ENCODE measurements around the gene ALDH1A2. TPM values are rescaled to one million over a fixed set of nuclear protein-coding genes. Genes with fewer than 3 reads are reported as not detected.

The ALDH1A2 gene
- 10 to 100 TPM in 2 of 4 donors, 1 to 10 TPM in 2; 7.5 to 16.5 (median 11.5) TPM for total RNA-seq

DNA sequence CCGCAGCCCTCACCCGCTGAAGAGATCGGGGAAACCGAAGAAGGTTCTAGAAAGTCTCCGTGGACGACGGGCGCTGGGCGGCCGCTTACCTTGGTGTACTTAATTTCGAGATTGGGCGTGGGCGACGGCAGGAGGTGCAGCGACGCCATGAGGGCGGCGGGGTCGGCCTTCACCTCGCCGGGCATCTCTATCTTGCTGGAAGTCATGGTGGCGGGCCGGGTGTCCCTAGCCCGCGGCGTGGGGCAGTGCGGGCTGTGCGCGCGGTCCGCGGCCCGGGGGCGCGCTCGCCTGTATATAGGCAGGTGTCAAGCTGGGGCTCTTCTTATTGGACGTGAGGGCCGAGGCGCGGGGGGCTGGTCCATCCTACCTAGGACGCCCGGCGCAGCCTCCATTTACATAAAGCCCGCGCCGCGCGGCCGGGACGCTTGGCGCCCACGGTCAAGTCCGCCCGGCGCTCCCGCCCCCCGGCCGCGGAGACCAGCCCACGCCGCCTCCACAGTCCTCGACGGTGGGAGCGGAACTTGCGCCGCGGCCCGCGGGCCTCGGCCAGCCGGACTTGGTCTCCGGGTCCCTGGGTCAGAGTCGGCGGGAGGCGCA lies at the start of gene ALDH1A2:
TSS of gene ALDH1A2 (minus strand) at position 267 of the 597 bp plus-strand sequence. CDS start at position 206, 61 bp downstream.
- TF ChIP-seq, protein P1, sequence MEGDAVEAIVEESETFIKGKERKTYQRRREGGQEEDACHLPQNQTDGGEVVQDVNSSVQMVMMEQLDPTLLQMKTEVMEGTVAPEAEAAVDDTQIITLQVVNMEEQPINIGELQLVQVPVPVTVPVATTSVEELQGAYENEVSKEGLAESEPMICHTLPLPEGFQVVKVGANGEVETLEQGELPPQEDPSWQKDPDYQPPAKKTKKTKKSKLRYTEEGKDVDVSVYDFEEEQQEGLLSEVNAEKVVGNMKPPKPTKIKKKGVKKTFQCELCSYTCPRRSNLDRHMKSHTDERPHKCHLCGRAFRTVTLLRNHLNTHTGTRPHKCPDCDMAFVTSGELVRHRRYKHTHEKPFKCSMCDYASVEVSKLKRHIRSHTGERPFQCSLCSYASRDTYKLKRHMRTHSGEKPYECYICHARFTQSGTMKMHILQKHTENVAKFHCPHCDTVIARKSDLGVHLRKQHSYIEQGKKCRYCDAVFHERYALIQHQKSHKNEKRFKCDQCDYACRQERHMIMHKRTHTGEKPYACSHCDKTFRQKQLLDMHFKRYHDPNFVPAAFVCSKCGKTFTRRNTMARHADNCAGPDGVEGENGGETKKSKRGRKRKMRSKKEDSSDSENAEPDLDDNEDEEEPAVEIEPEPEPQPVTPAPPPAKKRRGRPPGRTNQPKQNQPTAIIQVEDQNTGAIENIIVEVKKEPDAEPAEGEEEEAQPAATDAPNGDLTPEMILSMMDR (IDR thresholded peaks at IDR 0.05; ENCODE audit: low read depth), result no peak

DNA sequence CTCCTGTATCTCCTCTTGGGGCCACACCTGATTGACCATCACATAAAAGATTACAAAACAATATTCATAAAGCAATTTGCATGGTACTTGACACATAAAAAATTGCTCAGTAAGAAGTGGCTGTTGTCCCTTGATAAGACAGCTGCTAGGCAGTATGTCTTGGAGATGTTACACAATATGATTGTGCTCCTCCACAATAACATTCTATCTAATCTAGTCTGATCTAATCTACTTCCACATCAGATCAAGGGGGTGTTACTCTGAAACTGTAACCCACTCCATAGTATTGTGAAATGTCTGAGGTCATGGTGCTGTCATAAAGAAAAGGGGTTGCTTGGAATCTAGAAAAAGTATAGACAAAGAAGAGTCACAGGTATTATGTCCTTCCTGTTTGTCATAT lies 49.3 kb upstream of the ALDH1A2 start:
- TF ChIP-seq, protein P1 (IDR thresholded peaks at IDR 0.05; ENCODE audit: low read depth), result no peak

DNA sequence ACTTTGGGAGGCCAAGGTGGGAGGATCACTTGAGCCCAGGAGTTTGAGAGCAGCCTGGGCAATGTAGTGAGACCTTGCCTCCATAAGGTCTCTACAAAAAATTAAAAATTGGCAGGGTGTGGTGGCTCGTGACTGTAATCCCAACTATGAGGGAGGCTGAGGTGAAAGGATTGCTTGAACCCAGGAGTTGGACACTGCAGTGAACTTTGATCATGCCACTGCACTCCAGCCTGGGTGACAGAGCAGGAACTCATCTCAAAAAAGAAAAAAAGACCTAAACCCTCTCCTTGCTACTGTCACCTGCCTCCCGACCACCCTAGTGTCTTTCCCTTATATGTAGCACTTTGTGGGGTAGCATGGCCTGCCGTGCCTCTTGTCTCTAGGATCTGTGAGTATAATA lies 48.9 kb upstream of the ALDH1A2 start:
- TF ChIP-seq, protein P1 (IDR thresholded peaks at IDR 0.05; ENCODE audit: low read depth), result no peak

DNA sequence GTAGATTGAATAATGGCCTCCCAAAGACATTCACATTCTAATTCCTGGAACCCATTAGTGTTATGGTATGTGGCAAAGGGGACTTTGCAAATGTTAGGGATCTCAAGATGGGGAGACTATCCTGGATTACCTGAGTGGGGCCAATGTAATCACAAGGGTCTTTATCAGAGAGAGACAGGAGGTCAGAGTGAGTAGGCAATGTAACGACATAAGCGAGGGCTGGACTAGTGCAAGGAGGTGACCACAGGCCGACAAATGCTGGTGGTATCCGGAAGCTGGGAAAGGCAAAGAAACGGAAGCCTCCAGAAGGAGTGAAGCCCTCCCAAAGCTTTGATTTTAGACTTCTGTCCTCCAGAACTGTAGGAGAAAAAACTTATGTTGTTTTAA lies 46.2 kb upstream of the ALDH1A2 start:
- TF ChIP-seq, protein P1 (IDR thresholded peaks at IDR 0.05; ENCODE audit: low read depth), result no peak

DNA sequence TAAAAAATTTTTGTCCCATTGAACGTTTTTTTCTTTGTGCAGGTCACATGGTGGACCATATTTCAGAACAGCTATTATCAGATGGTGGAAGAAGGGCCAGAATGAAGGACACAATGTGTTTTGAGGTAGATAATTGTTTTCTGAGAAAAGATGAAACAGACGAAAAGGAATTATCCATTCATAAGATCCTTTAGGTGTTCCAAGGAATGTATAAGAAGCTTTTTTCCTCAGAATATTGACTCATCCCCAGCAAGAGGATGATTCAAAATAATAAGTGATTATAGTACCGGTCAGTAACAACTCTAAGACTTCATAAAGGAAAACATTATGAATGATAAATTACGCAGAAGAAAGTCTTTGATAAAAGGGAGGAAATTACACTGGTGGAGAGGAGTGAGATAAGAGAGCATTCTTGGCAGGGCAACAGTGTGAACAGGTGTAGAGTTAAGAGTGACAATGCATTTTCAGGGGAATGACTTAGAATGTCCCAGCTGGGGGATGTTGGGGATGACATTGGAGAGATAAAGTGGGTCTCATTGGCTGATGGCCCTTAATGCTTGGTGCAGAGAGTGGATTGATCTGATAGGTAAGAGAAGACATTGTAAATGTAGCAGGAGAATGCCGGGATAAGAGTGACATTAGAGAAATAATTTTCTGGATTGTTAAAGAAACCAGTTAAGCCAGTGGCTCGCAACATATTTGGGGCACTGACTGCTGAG lies 45.6 kb upstream of the ALDH1A2 start:
- TF ChIP-seq, protein P1 (IDR thresholded peaks at IDR 0.05; ENCODE audit: low read depth), result no peak

DNA sequence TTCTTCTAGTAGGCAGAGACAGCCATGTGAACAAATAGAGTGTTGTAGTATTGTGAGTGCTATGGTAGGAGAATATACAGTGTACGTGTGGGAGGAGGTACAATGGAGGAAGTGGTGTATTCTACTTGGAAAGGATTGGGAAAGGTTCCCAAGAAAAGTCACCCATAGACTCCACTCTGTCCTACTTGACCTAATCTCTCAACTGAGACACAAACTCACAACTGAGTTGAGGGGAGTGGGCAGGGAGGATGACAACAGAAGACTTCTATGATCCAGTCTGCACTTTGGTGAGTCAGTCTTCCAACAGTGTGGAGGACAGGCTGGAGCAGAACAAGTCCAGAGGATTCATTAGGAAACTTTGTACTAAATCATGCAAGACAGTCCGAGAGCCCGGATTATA lies 43.9 kb upstream of the ALDH1A2 start:
- TF ChIP-seq, protein P1 (IDR thresholded peaks at IDR 0.05; ENCODE audit: low read depth), result no peak

DNA sequence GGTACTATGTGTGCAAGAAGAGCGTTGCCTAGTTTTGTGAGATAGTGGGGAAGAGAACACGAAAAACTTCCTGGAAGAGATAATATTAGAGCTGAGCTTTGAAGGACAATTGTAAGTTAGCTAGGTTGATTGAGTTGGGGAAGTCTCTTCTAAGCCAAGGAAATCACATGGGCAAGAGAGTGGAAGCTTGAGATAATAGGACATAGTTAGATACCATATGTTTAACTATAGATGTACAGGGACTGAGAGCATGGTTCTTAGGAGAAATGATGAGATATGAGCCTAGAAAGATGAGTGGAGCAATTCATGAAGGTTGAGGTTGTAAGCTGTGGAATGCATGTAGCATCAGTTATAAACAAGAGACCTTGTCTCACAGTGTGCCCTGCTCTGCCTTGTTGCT lies 42.6 kb upstream of the ALDH1A2 start:
- TF ChIP-seq, protein P1 (IDR thresholded peaks at IDR 0.05; ENCODE audit: low read depth), result no peak

All from subcutaneous adipose tissue (tissue), 4 donors.